Measurements from ENCODE around the gene OR5H1.

OR5H1 gene

DNA sequence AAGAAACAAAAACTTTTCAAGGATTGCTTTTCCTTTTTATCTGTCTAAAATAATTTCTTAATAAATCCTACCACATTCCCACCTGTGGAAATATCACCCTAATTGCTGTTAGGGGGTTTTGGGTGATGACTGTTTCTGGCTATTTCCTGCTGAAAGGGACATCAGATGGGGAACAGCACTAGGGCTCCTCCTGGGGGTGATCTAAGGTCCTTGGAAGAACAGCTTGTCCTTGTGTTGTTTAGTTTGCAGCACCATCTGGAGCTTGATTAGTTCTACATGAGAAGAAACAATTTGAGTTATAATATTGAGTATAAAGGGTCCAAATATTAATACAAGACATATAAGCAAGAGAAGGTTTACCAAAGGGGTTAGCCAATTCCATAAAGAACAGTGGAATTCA lies 54.7 kb downstream of the OR5H1 start:
- DNase-seq (ENCODE audit: low read depth, low spot score) = no peak
- Histone ChIP-seq H3K4me3 (ENCODE audit: low read length) (no peak overlapping the region), H3K4me1 (ENCODE audit: control insufficient read depth, insufficient read depth, low read length) (no peaks in the 10 kb centered on the region), H3K9me3 (ENCODE audit: control insufficient read depth, insufficient read depth, low read length) (no peaks in the 10 kb centered on the region), H3K36me3 (ENCODE audit: control insufficient read depth, insufficient read depth, low read length) (no peaks in the 10 kb centered on the region), H3K27me3 (ENCODE audit: control insufficient read depth, insufficient read depth, low read length) (no peaks in the 10 kb centered on the region), H3K27ac (ENCODE audit: low read length) (no peak overlapping the region)
